Measurements from ENCODE around the gene KCNQ4. TPM values are rescaled to one million over a fixed set of nuclear protein-coding genes. Genes with fewer than 3 reads are reported as not detected.

The KCNQ4 gene
- total and polyA plus RNA-seq, 2 of the 4 experiments (the other 2 are of a cell fraction): 0.07 TPM; not detected in 1

DNA sequence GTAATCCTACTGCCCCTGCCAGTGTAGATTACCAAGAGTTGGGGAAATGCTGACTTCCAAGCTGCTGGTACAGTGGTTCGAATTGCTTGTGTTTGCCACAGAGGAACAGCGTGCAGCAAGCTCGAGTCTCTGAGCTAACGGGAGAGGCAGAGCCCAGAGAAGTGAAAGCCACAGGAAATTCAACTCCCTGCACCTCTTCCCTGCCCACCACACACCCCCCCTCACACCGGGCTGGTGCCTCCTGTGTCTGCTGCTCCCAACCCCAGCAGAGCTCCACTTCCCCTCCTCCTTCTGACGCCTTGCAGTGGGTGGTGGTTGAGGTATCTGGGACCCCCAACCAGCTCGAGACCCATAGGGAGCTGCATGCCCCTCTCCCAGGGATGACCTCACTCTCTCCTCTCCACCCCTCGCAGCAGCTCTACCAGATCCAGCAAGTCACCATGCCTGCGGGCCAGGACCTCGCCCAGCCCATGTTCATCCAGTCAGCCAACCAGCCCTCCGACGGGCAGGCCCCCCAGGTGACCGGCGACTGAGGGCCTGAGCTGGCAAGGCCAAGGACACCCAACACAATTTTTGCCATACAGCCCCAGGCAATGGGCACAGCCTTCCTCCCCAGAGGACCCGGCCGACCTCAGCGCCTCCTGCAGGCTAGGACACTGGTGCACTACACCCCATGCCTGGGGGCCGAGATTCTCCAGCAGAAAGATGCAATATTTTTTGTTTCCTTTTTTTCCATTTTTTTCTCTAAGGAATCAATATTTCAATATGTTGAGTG lies 13.1 kb upstream of the KCNQ4 start:
- no peak for DNase-seq
- no peaks in the 10 kb centered on the region for H4K20me1 ChIP-seq (ENCODE audit: insufficient read depth, low read length)
- no peak overlapping the region for H4K91ac ChIP-seq (ENCODE audit: insufficient read depth, low read depth, low read length)
- H3K14ac ChIP-seq (replicated peaks; ENCODE audit: low read depth, low read length): no peak overlapping the region
- H3K4me2 ChIP-seq (ENCODE audit: low read depth, low read length): no peak overlapping the region
- H3K4me3 ChIP-seq (ENCODE audit: insufficient read depth, low read depth, low read length): no peak overlapping the region
- no peak overlapping the region for H3K9ac ChIP-seq (ENCODE audit: low read depth, low read length)
- no peak overlapping the region for H2BK5ac ChIP-seq (ENCODE audit: low read depth, low read length, poor library complexity, severe bottlenecking)
- 0 out of 4 replicates have a peak, but pooled peaks cover 0 to 4% of the 10 kb centered on the region in 2 experiments for H3K79me1 ChIP-seq (ENCODE audit: low read depth in 1 of 2, low read length in 2 of 2)
- no peak overlapping the region for H3K4ac ChIP-seq (ENCODE audit: low read depth, low read length)
- H3K23ac ChIP-seq (ENCODE audit: low read depth, low read length): no peak overlapping the region
- no peak overlapping the region for H4K8ac ChIP-seq (ENCODE audit: low read depth in 2 of 2, low read length in 2 of 2)
- WGBS, 2 experiments (ENCODE audit: extremely low coverage in 2 of 2, insufficient read length in 1 of 2): 78% methylated on average over 5 of the region's 18 CpGs; no CpG with 5 or more reads in 1 of the 2 experiments
- H2BK120ac ChIP-seq (ENCODE audit: low read depth, low read length): no peak overlapping the region
- in situ Hi-C loops (cut with MboI; ENCODE audit: low sequenced_read_pairs) (no loop called here), intact Hi-C loops (cut with micrococcal nuclease) (loop anchor here (5.0 kb wide), 1 partner anchor 182 kb away; no protein-coding TSS in a partner anchor), dilution Hi-C loops (cut with HindIII; ENCODE audit: low sequenced_read_pairs, unreplicated experiment) (no loop called here)
- no peak for ATAC-seq (ENCODE audit: low read depth)
- H3K56ac ChIP-seq (ENCODE audit: extremely low read depth, insufficient read depth, low read length): no peak overlapping the region
- no peak overlapping the region for H2BK20ac ChIP-seq (ENCODE audit: low read depth, low read length)
- H2AK5ac ChIP-seq (ENCODE audit: low read depth, low read length): no peak overlapping the region
- no peak overlapping the region for H3K18ac ChIP-seq (ENCODE audit: low read depth, low read length)
- ChIA-PET CTCF (interaction anchor here (1.3 kb wide), 1 partner anchor 48 kb away, joined by 3 read pairs; no protein-coding TSS in a partner anchor), POLR2A (ENCODE audit: unreplicated experiment) (no interaction called here)
- BruUV-seq (replicated peaks): no TSS peak
- H2AFZ ChIP-seq (replicated peaks; ENCODE audit: low read length, poor library complexity): no peak overlapping the region
- H3K9me1 ChIP-seq (ENCODE audit: insufficient read depth, low read length): peaks cover 16% of the 10 kb centered on the region
- peaks cover 3% of the 10 kb centered on the region; the same call in 1 of the 2 replicates for H3K4me1 ChIP-seq (ENCODE audit: control insufficient read depth, insufficient read depth, low read length)
- H3K27ac ChIP-seq (ENCODE audit: insufficient read depth, low read length): no peak overlapping the region
- TF ChIP-seq CEBPB (IDR thresholded peaks at IDR 0.05; ENCODE audit: low read depth, low read length) (no peak), SMC3 (IDR thresholded peaks at IDR 0.05; ENCODE audit: low read depth, low read length) (no peak), RFX5 (IDR thresholded peaks at IDR 0.05; ENCODE audit: low read depth, low read length) (no peak), FOS (IDR thresholded peaks at IDR 0.05; ENCODE audit: low read depth, low read length) (no peak), BHLHE40 (IDR thresholded peaks at IDR 0.05; ENCODE audit: low read depth, low read length) (no peak), NFE2L2 (IDR thresholded peaks at IDR 0.05; ENCODE audit: low read depth, low read length) (no peak), CHD1 (IDR thresholded peaks at IDR 0.05; ENCODE audit: low read depth, low read length) (no peak), MAFK (IDR thresholded peaks at IDR 0.05; ENCODE audit: low read depth, low read length) (no peak), MXI1 (IDR thresholded peaks at IDR 0.05; ENCODE audit: borderline replicate concordance, low read depth, low read length) (no peak), RAD21 (IDR thresholded peaks at IDR 0.05; ENCODE audit: low read length) (no peak)
- TF ChIP-seq, protein P1, sequence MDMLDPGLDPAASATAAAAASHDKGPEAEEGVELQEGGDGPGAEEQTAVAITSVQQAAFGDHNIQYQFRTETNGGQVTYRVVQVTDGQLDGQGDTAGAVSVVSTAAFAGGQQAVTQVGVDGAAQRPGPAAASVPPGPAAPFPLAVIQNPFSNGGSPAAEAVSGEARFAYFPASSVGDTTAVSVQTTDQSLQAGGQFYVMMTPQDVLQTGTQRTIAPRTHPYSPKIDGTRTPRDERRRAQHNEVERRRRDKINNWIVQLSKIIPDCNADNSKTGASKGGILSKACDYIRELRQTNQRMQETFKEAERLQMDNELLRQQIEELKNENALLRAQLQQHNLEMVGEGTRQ (IDR thresholded peaks at IDR 0.05; ENCODE audit: low read depth, low read length): no peak
- TF ChIP-seq, protein P2, sequence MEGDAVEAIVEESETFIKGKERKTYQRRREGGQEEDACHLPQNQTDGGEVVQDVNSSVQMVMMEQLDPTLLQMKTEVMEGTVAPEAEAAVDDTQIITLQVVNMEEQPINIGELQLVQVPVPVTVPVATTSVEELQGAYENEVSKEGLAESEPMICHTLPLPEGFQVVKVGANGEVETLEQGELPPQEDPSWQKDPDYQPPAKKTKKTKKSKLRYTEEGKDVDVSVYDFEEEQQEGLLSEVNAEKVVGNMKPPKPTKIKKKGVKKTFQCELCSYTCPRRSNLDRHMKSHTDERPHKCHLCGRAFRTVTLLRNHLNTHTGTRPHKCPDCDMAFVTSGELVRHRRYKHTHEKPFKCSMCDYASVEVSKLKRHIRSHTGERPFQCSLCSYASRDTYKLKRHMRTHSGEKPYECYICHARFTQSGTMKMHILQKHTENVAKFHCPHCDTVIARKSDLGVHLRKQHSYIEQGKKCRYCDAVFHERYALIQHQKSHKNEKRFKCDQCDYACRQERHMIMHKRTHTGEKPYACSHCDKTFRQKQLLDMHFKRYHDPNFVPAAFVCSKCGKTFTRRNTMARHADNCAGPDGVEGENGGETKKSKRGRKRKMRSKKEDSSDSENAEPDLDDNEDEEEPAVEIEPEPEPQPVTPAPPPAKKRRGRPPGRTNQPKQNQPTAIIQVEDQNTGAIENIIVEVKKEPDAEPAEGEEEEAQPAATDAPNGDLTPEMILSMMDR (conservative IDR thresholded peaks at IDR 0.05; ENCODE audit: low read depth, low read length): no peak
- TF ChIP-seq, protein P3, sequence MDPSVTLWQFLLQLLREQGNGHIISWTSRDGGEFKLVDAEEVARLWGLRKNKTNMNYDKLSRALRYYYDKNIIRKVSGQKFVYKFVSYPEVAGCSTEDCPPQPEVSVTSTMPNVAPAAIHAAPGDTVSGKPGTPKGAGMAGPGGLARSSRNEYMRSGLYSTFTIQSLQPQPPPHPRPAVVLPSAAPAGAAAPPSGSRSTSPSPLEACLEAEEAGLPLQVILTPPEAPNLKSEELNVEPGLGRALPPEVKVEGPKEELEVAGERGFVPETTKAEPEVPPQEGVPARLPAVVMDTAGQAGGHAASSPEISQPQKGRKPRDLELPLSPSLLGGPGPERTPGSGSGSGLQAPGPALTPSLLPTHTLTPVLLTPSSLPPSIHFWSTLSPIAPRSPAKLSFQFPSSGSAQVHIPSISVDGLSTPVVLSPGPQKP (IDR thresholded peaks at IDR 0.05; ENCODE audit: borderline replicate concordance, low read depth, low read length): no peak
- no peak overlapping the region for H4K5ac ChIP-seq (ENCODE audit: low read depth, low read length)
- H3K36me3 ChIP-seq (ENCODE audit: control insufficient read depth, insufficient read depth, low read length): peaks cover 40% of the 10 kb centered on the region
- no peaks in the 10 kb centered on the region for H3K9me3 ChIP-seq (ENCODE audit: control insufficient read depth, insufficient read depth, low read length)
- H2BK15ac ChIP-seq (ENCODE audit: low read depth, low read length): no peak overlapping the region
- H2AK9ac ChIP-seq (replicated peaks; ENCODE audit: low read depth, low read length, poor library complexity): no peak overlapping the region
- H3K27me3 ChIP-seq (ENCODE audit: control insufficient read depth, insufficient read depth, low read length): no peaks in the 10 kb centered on the region

Data from IMR-90 (cell line).